K562 (cell line): ENCODE results near the gene CIAO1. TPM values are rescaled to one million over a fixed set of nuclear protein-coding genes. Genes with fewer than 3 reads are reported as not detected.

ENCODE experiments used
- MGA ChIP-seq: fragments of 450-650 bp; IDR thresholded peaks from 2 replicates; pipeline ENCODE4 v1.6.1; 2016; ENCODE audit warnings: mild to moderate bottlenecking, moderate library complexity
- SAP30 ChIP-seq: fragments of 200-600 bp; sonication (generic); IDR thresholded peaks from 2 replicates; pipeline ENCODE4 v1.6.1; 2012; ENCODE audit warnings: borderline replicate concordance, low read depth, mild to moderate bottlenecking, moderate library complexity, low read length, control low read depth, inconsistent platforms; ENCODE audit not compliant: insufficient read depth, poor library complexity, severe bottlenecking
- USF1 ChIP-seq: sonication (generic); formaldehyde crosslinking; IDR thresholded peaks from 2 replicates; pipeline ENCODE4 v1.9.0; 2022; ENCODE audit warnings: mild to moderate bottlenecking, missing genetic modification reagents
- ZNF212 ChIP-seq: fragments of 450-650 bp; formaldehyde crosslinking; IDR thresholded peaks from 2 replicates; pipeline ENCODE4 v1.4.0; 2020; ENCODE audit warnings: mild to moderate bottlenecking
- ZNF609 ChIP-seq: sonication (generic); formaldehyde crosslinking; IDR thresholded peaks from 2 replicates; pipeline ENCODE4 v1.8.1; 2023; ENCODE audit warnings: missing genetic modification reagents, mild to moderate bottlenecking, borderline replicate concordance
- polyA plus RNA-seq, 8 experiments: library from polyadenylated mRNA; depleted of rRNA in 4 of 8; stranded (reverse) in 5 of 8; unstranded in 3 of 8; fragments of >200 nt; fragmentation: Nextera tagmentation in 2 of 8; fragmentation: Illumina TruSeq in 1 of 8; extraction: Ambion mirVana in 2 of 8; extraction: Trizol in 1 of 8; gene quantifications; 2 replicates each; pipeline versions ENCODE4 v1.2.1 to v1.2.3, GENCODE V29; 2011 to 2014; ENCODE audit warnings: inconsistent platforms in 1 of 8, missing spikeins in 1 of 8
- total RNA-seq, 7 experiments: library from RNA; depleted of rRNA in 6 of 7; stranded (reverse); fragments of >200 nt in 6 of 7; fragmentation: Illumina TruSeq in 2 of 7; extraction: Trizol in 2 of 7; gene quantifications; 2 replicates each; pipeline versions ENCODE4 v1.2.1 to v1.2.3, GENCODE V29; 2011 to 2021; ENCODE audit warnings: low replicate concordance in 1 of 7

The CIAO1 gene
- total and polyA plus RNA-seq, 9 of the 15 experiments (the other 6 are each of a cell fraction or from before 2014, with no cell fraction given) = 11.4 to 156 (median 92.8) TPM

- TF ChIP-seq MGA (0 out of 2 replicates have a peak, but pooled peaks have one; percentile 12), SAP30 (no peak), USF1 (CRISPR knock-in tag) (no peak), ZNF609 (CRISPR knock-in tag) (0 out of 2 replicates have a peak, but pooled peaks have one; percentile 52), ZNF212 (CRISPR knock-in tag) (no peak)
Measured at GRCh38 chr2:96306370-96306769, 40.3 kb downstream of the CIAO1 start (continued).
